ENCODE results near the gene KRTAP5-6.
"Not testable (repeated sequence)": the region's sequence is repeated elsewhere in the genome, so short reads cannot be mapped to it uniquely, and the experiment has no call there.

KRTAP5-6 gene

DNA sequence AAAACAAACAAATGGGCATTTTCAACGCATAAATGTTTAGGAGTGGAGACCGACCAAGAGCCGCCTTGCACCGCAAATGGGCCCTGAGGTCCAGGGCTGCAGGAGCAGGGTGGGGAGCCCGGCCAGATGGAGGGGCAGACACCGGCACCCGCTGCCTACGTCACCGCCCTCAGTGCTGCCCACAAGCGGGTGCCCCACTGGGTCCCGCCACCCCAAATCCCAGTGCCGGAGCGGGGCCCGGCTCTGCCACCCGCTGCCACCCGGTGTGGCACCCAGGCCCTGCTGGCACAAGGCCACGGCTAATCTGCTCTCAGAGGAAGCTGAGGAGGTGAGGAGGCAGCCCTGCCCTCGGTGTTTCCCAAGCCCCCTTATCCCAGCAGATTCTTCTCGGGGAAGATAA is 13.8 kb upstream of the KRTAP5-6 start:
- in situ Hi-C loops (cut with MboI; ENCODE audit: low sequenced_read_pairs), result not testable (repeated sequence)

DNA sequence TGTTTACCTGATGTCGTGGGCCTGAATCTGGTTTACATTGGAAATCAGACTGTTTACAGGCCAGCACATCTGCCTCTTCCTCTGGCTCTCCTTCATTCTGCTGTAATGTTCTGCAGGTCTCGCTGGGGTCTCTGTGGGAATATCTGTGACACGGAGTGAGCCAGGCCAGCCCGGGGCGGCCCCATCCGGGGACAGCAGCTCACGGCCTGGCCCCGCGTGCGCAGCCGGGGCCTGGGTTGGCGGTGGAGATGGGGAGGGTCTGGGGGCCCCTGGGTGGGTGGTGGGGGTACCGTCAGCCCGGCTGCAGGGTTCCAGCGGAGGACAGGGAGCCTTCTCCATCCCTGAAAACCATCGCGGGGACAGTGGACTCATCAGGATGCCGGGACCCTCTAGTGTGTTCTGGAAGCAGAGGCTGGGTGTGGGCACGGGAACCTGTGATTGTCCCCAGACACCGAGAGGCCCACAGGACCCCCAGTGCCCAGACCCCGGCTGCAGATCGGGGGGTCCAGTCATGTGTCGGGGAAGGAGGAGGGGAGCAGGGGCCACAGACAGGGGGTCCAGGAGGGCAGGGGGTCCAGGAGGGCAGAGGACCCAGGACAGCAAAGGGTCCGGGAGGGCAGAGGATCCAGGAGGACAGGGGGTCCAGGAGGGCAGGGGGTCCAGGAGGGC is 13.0 kb upstream of the KRTAP5-6 start:
- in situ Hi-C loops (cut with MboI; ENCODE audit: low sequenced_read_pairs), result not testable (repeated sequence)

DNA sequence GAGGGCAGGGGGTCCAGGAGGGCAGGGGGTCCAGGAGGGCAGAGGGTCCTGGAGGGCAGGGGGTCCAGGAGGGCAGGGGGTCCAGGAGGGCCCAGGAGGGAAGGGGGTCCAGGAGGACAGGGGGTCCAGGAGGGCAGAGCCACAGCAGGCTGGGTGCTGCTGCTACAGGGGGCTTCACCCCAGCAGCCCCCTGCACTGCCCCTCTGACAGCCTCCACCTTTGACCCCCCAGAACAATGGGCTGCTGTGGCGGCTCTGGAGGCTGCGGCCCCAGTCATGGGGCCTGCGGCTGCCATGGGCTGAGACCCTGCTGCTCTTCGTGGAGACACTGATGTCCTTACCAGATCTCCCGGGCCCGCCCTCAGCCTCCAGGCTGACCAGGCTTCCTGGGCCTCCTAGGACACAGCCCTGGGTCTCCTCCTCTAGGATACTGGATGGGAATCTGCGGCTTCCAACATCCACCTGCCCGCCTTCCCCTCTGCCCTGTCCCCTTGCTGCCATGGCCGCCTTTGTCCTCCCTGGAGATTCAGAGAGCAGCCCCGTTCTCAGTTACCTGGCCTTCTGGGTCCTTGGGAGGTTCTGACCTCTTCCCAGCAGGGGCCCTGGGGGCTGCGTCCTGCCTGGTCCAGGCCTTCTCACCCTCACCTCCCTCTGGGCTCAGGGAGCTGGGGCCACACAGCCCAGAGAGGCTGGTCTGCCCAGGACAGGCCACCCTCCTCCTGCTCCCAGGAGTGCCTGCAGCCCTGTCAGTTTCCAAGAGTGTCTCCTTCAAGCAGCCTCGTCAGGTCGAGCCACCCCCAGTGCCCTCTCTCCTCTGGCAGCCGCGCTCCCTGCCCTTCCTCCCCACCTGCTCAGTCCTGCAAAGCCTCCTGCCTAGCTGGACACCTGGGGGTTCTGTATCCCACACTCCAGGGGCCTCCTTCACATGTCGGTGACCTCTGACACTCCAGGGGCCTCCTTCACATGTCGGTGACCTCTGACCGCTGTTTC is 11.8 kb upstream of the KRTAP5-6 start:
- in situ Hi-C loops (cut with MboI; ENCODE audit: low sequenced_read_pairs), result not testable (repeated sequence)

DNA sequence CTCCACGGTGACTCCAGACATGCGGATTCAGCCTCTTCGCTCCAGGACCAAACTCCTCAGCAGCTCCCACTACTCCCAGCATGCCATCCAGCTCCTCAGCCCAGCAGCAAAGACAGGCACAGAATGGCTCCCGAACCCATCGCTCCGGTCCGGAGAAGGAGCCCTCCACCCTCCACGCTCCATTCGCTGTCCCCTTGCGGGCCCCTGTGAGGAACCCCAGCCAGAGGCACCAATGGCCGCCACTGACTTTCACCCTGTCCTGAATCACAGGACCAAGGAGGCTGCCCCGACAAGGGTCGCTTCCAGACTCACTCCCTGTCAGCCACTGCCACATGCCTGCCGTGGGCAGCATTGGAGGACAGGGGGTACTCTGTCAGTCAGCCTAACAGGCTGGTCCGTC is 10.8 kb upstream of the KRTAP5-6 start:
- in situ Hi-C loops (cut with MboI; ENCODE audit: low sequenced_read_pairs), result not testable (repeated sequence)

DNA sequence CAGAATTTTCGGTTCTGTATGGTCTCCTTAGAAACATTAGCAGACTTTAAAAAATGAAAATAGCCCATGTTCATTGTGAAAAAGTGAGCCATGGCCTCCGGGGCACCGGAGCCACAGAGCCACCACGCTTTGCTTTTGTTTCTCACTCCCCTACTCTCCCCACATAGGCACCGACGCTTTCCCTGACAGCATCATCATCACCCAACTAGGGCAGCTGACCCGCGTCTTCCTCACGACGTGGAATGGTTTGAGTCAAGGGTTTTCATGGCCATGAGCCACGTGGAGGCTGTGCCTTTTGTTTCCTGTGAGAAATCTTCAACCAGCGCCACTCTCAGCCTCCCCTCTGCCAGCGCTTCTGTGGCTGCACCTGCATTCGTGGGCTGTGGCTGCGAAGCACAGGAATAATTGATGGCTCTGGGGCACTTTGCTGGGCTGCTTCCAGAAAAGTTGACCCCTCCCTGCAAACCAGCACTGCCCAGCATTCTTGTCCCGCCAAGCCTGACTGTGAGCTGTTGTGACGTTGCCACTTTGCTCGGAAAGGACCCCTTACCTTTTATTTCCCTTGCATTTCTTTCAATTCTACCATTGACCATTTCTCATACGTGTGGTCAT is 8.6 kb upstream of the KRTAP5-6 start:
- in situ Hi-C loops (cut with MboI; ENCODE audit: low sequenced_read_pairs), result not testable (repeated sequence)

DNA sequence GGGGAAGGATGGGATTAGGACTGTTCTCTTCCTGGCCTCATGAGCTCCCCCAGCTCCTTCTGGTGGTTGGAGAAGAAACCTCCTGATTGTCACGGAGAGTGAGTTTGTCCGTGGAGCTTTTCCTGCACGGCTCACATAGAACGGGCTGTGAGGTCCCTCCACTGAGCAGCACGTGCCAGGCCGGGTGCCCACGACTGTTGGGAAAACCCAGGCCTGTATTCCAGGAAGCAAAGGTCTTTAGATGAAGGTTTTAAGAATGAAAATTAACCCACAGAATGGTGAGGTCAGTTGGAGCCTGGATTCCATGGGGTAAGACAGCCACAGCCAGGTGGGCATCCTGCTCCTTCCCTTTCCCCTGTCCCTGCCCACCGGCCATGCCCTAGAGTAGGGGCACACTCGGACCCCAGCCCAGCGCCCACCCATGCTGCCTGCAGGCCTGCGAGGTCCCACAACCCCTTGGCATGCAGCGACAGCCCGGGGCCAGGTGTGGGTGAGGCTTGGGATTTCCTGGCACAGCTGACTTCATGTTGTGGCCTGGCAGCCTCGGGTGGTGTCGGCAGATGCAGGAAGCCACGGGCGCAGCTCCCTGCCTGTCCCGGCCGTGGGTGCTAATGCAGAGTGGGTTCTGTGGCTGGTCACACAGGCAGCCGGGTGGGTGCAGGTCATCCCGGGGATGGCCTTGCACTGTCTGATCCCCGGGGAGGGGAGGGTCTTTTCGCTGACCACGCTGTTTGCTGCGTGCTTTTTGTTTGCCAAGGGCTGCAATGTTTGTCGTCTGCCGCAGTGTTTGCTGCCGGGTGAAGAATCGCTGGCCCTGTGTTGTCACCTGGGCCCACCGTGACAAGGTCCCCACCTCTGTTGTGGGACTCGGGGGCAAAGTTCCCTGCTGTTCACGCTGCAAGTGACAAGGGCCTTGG is 7.5 kb upstream of the KRTAP5-6 start:
- in situ Hi-C loops (cut with MboI; ENCODE audit: low sequenced_read_pairs), result not testable (repeated sequence)

DNA sequence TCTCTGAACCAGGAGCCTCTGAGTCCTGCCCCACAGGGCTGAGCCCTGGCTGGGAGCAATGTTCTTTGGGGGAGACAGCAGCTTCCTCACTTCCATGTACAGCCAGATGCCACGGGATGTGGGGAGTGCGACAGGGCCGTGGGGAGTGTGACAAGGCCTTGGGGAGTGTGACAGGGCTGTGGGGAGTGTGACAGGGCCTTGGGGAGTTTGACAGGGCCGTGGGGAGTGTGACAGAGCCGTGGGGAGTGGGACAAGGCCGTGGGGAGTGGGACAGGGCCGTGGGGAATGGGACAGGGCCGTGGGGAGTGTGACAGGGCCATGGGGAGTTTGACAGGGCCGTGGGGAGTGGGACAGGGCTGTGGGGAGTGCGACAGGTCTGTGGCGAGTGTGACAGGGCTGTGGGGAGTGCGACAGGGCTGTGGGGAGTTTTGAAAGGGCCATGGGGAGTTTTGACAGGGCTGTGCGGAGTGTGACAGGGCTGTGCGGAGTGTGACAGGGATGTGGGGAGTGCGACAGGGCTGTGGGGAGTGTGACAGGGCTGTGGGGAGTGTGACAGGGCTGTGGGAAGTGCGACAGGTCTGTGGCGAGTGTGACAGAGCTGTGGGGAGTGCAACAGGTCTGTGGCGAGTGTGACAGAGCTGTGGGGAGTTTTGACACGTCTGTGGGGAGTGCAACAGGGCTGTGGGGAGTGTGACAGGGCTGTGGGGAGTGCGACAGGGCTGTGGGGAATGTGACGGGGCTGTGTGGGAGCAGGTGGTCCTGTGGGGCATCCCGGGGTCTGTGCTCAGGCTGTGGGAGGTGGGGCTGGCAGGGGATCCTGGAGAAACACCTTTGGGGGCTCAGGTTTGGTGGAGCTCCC is 6.6 kb upstream of the KRTAP5-6 start:
- in situ Hi-C loops (cut with MboI; ENCODE audit: low sequenced_read_pairs), result no loop called here

DNA sequence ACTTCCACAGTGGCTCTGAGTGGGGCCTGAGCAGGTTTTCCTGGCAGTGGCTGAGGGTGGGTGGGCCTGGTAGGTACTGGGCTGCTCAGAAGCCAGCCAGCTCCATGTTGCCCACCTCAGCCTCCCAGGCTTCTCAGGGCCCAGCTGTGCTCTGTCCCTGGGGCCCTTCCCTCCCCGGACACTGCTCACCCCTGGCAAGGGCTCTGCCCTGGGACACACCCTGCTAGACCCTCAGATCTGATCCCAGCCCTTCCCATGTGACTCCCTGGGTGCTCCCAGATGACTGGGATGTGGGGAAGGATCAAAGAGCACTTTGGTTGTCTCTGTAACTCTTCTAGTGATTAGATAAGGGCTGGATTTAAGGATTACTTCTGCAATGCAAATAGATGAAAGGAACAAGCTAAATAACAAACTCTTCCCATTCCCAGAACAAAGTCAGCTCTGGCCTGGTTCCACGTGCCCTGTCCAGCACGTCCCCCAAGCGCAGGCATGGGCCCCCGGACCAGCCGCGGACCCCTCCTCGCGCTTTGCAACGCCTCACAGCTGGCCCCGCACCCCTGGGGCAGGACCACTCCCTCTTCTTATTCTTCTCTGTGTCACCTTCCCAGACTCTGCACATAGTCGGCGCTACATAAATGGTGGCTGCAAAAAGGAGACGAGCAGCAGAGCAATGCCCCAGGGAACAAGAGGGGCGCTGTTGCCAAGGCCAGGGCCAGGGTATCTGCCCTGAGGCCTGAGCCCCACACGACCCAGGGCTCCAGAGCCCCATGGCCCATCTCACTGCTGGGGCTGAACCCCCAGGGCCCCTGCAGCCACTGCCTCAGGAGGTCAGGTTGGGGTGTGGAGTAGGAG is 5.7 kb upstream of the KRTAP5-6 start:
- in situ Hi-C loops (cut with MboI; ENCODE audit: low sequenced_read_pairs), result no loop called here

DNA sequence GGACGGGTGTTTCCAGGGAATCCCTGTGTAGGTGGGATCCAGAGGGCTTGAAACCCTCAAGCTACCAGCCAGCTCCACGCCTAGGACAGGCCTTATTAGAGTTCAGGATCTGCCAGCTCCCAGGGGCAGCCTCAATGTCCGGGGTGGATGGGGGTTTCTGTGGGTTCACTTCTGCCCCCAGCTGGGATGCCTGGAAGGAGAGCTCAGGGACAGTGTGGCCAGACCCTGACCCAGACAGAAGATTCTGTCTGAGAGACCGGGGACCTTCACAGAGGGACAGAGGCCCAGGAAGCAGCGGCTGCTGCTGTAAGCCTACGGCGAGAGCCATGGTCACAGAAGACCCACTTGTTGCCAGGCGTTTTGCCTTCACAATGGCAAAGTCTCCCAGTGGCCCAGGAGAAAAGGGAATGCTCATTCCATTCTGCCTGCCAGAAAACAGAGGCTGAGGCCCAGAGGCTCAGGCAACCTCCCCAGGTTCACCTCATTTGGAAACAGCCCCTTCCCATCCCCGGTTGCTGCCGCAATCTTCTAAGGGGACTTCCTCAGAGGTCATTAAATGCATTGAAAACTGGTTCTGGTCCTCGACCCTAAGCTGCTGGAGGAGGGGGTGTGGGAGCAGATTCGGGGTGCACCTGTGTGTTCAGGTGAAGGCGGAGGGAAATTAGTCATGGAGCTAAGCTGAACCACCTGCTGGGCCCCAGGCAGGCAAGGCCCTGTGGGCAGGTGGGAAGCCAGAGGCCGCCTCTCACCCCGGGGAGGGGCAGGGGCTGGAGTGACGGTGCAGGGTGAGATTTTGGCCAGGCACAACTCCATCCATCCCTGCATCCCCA is 4.9 kb upstream of the KRTAP5-6 start:
- in situ Hi-C loops (cut with MboI; ENCODE audit: low sequenced_read_pairs), result no loop called here

DNA sequence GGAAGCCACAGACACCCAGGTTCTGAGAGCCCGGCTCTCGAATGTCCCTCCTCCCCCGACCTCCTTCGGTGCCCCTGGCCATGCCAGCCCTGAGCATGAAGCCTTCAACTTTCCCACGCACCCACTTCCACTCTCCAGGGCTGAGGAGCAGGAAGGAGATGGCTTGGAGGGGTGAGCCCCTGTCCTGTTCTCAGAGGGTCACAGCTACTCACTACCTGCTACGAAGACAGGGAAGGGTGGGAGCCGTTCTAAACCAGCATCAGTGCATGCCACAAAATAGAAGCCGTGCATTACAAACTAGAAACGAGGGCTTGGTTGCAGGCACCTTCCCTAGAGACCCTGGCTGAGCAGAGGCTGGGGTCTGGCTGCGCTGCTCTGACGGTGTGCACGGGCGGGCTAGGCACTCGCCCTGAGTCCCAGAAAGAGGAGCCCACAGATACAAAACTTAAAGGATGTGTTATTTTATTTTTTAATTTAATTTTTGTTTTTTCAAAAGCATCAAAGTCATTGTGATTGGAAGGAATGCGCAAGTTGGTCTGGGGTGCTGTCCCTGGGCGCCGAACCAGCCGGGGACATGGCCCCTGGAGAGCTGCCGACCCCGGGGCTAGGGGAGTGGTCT is 4.2 kb upstream of the KRTAP5-6 start:
- in situ Hi-C loops (cut with MboI; ENCODE audit: low sequenced_read_pairs), result no loop called here

DNA sequence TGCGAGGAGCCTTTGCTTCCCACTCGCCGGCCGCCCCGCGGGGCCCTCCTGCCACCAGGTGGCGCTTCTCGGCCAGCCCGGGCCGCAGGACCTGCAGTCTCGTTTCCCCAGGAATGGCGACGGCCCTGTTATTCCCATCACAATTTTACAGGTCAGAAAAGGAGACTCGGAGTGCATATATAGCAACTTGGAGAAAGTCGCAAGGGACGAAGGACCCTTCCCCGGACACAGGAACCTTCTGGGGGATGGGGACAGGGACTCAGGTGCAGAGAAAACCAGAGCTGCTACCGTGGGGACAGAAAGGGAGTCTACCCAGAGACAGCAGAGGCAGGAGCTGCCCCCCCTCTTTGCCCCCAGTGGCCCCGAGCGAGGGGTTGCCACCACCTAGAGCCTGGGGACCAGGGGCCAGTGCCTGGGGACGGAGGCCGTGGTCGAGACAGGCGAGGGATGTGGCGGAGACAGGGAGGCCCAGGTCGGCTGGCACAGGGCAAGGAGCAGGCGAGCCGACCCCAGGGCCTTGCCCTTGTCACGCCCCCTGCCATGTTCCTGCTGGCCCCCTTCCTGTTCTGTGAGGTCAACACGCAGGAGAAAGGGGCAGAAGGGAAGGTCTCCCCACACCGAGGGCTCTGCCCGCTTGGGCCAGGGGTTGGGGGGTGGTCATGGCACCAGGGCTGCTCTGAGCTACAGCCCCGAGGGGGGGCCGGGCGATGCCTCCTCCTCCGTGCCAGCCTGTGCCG is 3.5 kb upstream of the KRTAP5-6 start:
- in situ Hi-C loops (cut with MboI; ENCODE audit: low sequenced_read_pairs), result no loop called here

DNA sequence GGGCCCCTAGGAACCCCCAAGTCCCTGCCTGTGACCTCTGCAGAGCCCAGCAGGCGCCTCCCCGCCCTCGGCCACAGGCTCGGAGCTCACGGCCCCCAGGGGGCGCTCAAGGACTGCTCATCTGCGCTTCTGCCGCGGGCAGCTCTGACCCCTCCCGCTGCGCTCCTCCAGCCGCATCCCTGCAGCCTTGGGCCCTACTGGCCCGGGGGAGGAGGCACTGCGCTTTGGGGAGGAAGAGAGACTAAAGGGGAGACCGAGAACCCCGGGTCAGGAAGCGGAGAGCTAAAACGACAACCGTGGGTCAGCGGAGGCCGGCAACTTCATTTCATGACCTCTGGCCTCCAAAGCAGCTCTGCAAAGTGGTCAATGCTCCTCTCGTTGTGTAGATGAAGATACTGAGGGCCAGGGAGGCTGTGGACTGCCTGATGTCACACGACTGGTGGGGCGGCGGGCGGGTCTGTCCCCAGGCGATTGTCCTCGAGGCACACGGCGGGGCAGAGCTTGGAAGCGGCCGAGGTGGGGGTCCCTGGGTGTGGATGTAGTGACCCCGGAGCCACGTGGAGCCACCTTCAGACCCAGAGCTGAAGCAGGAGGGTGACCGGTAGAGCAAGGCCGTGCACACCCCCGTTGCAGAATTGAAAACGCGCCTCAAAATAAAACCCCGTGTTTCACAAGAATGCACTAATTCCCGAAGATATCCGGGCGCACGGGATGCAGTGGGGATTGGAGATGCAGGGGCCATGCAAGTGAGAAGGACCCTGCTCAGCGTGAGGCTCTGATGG is 2.7 kb upstream of the KRTAP5-6 start:
- in situ Hi-C loops (cut with MboI; ENCODE audit: low sequenced_read_pairs), result no loop called here

DNA sequence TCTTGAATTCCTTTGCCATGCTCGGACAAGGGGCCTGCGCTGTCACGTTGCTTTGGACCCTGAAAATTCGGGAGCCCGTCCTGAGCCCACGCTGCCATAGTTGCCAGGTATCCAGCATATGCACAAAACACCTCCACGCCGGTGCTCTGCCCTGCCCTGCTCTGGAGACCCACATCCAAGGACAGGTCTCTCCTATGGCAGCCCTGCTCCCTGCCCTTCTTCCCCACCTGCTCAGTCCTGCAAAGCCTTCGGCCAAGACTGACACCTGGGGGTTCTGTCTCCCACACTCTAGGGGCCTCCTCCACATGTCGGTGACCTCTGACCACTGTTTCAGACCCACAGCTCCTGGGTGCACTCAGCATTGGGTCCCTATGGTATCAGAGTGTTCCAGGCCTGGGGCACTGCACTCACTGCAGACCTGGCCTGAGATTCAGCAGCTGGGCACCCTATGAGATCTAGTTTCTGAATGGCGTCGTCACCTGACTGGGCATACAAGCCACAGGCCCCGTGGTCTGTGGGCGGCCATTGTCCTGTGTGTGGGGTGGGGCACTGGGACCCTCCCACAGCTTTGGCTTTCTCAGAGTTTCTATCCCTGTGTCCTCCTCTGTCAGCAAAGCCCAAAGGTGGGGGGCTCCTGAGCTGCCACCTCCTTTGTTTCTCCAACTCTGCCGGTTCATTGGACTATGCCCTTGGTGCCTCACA is 2.0 kb upstream of the KRTAP5-6 start:
- in situ Hi-C loops (cut with MboI; ENCODE audit: low sequenced_read_pairs), result no loop called here

DNA sequence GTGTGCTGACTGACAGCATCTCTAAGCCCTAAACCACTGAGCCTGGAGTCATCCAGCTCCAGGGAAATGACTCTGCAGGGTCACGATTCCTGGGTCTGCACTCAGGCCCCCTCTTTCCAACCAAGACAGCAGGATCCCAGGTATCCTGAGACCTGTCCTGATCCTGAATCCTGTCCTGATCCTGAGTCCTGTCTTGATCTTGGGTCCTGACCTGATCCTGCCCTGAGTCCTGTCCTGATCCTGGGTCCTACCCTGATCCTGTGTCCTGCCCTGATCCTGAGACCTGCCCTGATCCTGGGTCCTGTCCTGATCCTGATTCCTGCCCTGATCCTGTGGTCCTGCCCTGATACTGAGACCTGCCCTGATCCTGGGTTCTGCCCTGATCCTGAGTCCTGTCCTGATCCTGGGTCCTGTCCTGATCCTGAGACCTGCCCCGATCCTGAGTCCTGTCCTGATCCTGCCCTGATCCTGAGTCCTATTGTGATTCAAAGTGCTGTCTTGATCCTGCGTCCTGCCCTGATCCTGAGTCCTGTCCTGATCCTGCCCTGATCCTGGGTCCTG is 1.4 kb upstream of the KRTAP5-6 start:
- in situ Hi-C loops (cut with MboI; ENCODE audit: low sequenced_read_pairs), result no loop called here

DNA sequence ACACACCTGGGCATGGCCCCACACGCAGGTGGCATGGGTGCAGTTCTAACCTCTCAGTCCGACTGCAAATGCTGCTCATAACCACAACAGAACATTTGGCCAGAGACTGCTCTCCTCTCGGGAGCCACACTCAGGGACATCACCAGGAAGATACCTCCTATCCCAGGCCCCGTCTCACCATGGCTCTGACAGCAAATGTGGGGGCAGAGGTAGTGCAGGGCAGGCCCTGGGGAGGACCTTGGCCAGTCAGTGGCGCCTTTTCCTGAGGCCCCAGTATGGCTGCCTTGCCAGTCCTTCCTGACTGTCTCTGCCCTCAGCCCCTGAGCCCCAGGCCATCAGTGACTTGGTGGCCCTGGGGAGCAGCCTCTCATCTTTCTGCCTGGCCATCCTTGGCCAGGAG is 2.8 kb downstream of the KRTAP5-6 start:
- in situ Hi-C loops (cut with MboI; ENCODE audit: low sequenced_read_pairs), result no loop called here

Measured in hTERT RPE-1 (cell line).